HG03097 (cell line): ENCODE results near the gene GNG3.
"Not testable (repeated sequence)": the region's sequence is repeated elsewhere in the genome, so short reads cannot be mapped to it uniquely, and the experiment has no call there.

Experiments
- ATAC-seq: cut with Tn5 transposase; IDR thresholded peaks from one replicate; pipeline ENCODE4 v1.9.1; 2021; ENCODE audit not compliant: unreplicated experiment, low FRiP score

Gene GNG3

DNA sequence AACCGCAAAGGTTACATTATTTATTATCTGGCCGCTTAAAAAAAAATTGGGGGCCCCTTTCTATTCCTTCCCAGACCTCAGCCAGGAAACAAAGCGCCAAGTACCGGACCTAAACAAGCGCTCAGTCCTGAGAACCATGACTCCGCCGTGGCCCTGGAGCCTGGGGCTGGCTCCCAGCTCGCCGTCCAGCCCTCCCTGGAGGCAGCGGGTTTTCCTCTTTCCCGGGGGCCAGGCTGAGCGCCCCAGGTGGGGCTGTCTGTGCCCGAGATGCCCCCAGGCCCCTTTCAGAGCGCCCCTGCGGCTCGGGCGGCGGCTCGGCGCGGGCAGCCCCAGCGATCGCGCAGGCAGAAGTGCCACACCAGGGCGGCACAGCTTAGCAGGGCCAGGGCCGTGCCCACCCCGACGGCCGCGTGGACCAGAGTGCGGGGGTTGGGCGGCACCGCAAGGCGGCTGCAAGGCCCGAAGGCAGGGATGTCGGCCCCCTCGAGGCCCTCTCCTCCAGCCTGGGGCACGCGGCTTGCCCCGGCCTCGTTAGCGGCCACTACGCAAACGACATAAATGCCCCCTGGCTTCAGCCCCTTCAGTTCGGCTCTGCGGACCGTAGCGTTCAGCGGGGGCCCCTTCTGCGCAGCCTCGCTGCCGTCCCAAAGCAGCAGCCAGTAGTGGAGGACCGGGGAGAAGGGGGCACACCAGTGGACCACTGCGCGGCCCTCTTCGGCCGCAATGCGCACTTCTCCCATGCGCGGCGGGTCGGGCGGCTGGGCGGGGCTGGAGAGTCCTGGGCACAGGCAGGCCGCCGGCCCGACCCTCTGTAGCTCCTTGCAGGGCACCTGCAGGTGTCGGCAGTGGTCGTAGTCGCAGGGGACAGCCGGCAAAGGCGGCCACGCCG is 19.7 kb upstream of the GNG3 start:
- no peak for ATAC-seq

DNA sequence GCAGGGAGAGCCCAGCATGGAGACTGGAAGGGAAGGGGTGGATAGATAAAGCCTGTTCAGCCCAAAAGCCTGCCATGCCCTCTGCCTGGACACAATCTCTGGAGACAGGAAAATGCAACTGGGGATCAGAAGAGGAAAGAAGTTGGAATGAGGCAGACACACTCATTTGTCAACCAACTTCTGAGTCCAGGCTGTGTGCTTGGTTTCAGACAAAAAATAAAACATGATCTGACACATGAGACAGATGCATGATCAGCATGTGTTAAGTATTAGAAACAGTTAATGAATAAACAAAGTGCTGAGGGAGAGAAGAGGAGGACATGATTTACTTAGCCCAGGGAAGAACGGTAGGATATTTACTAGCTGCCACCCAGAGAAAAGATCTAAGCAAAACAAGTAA is 19.0 kb upstream of the GNG3 start:
- ATAC-seq, result no peak

DNA sequence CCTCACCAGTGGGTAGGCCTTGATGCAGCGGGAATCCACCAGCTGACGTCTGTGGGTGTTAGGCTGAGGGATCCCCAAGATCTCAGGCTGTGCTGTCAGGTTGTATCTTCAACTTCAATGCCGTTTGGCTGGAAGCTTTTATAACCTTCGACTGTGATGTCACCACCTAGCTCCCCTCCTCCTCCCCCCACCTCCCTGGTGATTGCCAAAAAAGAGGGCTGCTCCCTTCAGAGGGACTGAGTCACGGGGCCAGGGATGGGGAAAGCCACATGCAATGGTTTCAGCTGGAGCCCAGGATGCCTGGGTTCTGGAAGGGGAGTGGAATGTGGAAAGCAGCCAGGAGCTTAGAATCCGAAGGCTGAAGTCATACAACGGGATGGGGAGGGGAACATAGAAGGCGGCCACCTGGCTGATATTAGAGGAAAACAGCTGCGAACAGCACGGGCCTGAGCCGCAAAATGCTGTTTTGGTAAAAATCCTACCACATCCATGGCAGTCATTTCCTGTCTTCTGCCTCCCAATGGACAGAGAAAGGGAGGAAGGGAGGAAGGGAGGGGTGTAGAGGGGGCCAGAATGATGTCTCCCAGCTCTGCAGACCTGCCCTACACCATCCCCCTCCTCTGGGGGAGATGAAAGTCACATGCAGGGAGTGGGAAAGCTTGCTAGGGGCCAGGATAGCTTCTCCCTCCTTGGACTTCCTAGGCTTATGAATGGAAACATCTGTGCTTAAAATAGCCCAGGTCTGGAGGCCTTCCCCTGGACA is 17.9 kb upstream of the GNG3 start, which contains the start of gene LRRN4CL:
LRRN4CL (minus strand) TSS at position 110 of the 763 bp plus-strand sequence. CDS start 1,022 bp downstream, outside the sequence.
- no peak for ATAC-seq

DNA sequence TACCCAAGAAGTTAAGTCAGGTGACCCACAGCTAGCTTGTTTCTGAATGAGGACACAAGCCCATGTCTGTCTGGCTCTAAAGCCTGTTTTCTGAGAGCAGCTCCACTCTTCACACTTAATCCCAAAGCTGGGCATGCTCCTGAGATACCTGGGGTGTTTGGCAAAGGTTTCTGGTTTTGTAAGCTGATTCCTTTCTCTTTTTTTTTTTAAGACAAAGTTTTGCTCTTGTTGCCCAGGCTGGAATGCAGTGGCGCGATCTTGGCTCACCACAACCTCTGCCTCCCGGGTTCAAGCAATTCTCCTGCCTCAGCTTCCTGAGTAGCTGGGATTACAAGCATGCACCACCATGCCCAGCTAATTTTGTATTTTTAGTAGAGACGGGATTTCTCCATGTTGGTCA is 13.9 kb upstream of the GNG3 start:
- not testable (repeated sequence) for ATAC-seq

DNA sequence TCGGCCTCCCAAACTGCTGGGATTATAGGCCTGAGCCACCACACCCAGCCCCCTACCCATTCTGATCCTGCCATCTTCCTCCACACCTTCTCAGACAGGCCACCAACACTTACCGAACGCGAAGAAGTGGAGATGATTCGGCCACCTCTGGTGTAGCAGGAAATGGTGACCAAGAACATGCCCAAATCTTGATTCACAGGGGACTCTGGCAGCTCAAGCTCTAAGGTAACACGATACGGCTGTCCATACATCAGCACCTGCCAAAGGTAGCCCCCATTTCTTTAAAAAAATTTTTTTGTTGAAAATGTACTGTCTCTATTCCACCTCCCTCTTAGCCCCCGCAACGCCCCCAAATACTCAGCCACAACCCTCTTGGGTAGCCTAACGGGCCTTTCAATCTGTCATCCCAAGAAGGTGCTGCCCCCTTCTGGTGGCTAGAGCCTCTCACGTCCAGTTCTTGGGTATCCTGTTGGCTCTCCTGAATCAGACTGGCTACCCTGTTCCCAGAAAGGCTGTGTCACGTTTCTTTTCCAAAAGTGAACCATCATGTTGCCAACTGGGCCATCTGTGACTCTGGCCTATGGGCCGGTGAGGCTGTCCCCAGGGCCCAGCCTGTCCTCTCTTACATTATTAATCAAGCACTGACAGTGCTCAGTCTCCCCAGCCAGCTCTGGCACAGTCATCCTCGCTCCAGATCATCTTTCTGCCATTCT is 12.9 kb upstream of the GNG3 start:
- no peak for ATAC-seq

DNA sequence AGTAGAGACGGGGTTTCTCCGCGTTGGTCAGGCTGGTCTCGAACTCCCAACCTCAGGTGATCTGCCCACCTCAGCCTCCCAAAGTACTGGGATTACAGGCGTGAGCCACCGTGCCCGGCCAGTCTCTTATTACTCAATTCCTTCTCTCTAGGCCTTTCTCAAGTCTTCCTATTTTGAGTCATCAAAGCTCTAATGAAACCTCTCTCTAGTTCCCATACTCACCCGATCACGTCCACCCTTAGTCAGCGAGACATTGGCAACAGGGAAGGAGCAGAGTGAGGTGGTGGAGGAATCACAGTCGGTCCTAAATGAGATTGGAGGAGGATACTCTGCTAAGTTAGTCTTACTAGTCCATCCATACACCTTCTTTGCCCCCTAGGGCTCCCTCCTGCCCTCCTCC is 5.2 kb upstream of the GNG3 start:
- ATAC-seq, result no peak

DNA sequence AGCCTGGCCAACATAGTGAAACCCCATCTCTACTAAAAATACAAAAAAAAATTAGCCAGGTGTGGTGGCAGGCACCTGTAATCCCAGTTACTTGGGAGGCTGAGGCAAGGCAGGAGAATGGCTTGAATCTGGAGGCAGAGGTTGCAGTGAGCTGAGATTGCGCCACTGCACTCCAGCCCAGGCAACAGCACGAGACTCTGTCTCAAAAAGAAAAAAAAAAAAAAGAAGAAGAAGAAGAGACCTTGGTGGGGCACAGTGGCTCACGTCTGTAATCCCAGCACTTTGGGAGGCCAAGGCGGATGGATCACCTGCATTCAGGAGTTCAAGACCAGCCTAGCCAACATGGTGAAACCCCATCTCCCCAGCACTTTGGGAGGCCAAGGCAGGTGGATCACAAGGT is 3.6 kb upstream of the GNG3 start:
- not testable (repeated sequence) for ATAC-seq

DNA sequence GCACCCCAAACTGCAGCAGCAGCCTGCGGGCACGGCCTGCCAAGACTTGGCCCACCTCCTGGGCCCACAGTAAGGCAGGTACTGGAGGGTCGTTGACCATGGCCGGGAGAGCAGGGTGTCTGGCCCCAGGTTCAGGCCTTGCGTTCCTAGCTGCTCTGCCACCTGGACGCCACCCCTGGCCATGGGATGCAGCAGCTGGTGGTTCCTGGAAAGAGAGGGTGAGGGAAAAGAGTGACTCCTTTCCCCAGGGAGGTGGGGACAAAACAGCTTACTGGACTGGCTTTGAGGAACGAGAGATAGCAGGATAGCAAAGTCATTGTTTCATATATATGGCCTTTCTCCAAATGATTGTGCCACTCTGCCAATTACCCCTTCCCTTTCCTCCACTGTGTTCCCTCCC is 2.1 kb upstream of the GNG3 start:
- ATAC-seq, result no peak

DNA sequence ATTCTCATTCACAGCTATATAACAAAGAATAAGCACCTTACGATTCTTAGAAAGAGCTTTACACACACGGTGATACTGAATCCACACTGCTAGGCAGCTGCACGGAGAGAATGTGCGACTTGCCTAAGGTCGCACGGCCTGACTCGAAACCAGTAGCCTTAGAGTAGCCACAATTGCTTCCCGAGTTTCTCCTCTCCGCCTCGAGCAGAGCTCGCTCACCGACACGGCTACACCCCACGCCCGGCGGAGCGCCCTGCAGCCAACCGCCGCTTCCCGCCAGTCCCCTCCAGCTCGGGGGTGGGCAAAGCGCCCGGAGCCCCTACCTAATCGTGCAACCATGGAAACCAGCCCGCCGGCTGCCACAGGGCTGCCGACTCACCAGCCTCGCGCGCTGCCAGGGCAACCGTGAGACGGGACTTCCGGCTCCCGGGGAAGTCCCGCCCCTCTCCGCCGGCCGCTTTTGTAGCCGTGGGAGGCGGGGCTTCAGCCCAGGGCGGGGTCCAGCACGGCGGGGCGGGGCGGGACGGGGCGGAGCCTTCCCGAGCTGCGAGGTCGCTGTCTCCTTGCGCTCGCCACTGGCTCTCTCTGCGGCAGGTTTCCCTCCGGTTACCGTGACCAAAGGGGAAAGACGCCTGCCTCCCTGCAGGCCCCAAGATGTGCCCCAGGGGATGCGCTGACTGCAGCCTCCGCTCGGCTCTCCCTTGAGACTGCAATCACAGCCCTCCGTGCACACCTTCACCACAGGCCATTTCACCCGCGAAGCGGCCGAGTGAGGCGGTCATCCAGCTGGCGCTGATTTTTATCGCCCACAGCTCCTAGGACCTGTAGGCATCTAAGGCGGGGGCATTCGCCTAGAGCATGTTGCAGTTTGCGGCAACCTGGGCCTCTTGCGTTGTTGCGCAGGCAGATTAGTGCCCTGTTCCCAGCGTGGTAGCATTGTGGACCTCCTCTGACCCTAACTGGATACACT is 1.3 kb upstream of the GNG3 start:
- ATAC-seq, result peak; percentile 53

DNA sequence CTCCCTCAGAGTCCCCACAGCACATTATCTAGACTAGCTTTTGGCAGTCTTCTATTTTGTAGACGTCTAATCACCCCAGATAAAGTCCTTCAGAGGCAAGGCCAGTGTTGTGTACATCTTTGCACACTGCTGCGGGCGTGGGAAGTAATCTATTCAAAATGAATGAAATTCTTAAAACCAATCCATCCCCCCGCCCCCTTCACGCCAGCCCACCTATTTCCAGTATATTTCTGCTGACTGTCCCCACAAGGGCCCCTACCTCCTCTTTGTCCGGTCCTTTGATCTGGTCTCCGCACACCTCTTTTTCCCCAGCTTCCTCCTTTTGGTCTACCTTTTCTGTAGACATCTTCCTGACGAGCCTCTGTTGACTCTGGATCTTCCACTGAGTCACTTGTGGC is 627 bp upstream of the GNG3 start:
- no peak for ATAC-seq

DNA sequence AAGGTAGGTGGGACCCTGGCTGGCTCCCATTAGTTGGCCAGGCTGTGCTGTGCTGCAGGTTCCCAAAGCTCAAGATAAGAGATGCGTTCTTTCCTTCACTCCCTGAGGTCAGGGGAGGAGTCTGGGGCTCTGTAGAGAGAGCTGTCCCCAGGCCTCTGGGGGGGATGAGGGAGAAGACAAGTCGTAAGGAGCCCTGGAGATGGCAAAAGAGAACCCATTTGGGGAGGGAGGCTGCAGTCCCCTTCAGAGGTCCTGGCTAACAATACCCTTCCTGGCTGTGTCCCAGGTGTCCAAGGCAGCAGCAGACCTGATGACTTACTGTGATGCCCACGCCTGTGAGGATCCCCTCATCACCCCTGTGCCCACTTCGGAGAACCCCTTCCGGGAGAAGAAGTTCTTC is 916 bp downstream of the GNG3 start:
- no peak for ATAC-seq

DNA sequence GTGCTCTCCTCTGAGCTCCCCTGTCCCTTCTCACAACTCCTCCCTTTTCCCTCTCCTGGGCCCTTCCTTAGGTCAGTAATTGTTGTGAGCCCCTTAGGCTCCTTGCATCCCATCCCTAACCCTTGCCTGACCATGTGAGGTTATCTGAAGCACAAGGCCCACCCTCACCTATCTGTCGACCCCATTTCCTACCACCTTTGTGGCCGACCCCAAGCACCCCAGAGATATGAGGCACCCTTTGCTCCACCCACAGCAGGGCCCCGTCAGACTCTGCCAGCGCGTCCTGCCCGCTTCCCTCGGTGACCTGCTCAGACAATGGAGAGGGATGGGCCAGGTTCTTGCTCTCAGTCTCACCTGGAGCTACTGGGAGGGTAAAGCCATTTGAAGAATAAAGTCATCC is 1.3 kb downstream of the GNG3 start:
- ATAC-seq, result no peak

DNA sequence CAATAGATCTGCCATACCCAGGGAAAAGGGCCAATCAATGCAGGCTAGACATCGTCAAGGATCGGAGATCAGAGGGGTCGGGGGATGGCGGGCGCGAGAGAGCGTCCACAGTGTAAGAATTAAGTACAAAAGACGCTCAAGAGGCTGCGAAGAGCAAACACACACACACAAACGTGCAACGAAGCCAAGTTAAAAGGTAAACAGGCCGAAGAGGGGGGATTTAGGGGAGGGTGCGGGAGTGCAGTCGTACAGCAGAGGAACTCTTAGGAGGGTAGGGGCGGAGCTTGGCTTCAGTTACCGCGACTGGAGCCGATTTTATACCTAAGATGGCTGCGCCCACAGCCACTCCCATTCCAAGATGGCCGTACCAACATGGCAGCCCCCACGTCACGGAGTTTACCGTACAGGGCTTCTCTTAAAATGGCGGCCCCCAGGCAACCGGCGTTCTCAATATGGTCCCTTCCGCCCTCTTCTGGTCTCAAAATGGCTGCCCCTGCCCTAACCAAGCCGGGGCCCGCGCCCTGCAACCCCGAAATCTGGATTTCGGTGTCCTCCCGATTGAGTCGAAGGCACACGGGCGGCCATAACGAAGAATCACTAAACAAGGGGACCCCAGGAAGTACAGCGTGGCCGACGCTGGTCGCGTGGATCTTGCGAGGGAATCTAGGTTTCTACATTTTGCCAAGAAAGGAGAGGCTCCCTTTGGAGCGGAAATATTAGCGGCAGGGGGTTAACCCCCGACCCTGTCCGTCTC is 1.9 kb downstream of the GNG3 start:
- peak; percentile 59 for ATAC-seq

DNA sequence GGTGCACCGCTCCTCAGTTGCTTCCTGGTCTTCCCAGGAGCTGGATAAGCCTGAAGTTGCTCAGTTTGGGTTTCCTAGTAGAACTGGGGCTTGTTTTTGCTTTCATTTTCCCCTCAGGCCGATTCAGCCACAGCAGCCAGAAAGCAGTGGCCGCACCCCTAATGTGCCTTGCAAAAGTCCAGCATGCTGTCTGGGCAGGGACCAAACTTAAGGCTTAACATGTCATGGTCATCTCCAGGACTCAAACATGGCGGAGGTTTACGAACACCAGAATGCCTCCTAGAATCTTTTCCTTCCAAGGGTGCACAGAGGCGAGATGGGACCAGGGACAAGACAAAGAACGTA is 2.5 kb downstream of the GNG3 start:
- ATAC-seq, result peak; percentile 0

DNA sequence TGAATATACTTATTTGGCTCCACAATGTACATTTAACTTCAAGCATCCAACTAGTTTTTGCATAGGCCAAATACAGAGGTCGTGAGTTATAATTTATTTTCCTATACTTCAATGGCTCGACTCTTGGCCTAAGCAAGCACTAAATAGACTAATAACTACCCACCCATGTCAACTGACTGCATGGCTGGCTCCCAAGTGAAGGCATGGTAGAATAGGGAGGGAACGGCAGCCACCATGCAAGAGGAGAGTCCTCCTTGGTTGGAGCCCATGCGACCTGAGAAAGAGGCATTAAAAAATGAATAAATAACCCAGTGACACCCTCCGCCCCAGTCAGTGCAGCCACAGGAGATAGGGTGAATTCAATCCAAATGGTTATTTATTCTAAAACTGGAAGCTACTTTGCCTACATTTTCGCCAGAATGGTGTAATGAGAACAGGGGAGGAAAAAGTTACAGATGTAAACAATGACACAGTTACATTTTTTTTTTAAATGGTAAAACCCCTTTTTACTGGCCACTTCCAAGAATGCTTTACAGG is 4.9 kb downstream of the GNG3 start:
- no peak for ATAC-seq

DNA sequence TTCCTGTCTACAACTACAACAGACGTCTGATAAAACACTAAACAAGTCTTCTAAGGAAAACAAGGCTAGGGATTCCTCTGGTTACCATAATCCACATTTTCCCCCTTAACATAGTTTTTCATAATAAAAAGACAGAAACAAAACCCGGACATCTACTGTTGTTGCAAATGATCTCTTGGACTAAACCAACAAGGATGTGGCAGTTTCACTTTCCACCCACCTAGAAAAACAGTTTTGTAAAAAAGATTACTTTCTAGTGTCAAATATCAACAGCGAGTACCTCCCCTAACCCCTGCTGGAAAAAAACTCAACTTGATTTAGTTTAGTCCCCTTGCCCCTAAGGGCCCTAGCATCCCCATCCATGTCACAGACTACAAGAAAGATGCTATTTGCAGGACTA is 5.4 kb downstream of the GNG3 start:
- no peak for ATAC-seq

DNA sequence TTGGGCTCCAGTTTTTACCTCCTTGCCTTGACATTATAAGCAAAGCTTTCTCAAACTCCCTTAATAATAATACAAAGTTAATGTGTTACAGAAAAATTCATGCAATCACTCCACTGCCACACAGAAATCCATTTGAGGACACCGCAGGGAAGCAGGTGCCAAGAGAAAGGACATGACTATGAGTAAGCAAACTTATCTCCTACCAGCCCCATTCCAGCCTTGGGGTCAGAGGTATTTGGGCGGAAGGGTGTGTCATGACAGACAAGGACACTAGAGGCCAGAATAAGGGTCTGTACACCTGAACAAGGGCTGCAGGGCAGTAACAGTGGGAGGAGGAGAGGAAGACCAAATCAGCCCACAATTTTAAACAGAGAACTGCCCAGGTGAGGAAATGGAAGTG is 5.9 kb downstream of the GNG3 start:
- no peak for ATAC-seq

DNA sequence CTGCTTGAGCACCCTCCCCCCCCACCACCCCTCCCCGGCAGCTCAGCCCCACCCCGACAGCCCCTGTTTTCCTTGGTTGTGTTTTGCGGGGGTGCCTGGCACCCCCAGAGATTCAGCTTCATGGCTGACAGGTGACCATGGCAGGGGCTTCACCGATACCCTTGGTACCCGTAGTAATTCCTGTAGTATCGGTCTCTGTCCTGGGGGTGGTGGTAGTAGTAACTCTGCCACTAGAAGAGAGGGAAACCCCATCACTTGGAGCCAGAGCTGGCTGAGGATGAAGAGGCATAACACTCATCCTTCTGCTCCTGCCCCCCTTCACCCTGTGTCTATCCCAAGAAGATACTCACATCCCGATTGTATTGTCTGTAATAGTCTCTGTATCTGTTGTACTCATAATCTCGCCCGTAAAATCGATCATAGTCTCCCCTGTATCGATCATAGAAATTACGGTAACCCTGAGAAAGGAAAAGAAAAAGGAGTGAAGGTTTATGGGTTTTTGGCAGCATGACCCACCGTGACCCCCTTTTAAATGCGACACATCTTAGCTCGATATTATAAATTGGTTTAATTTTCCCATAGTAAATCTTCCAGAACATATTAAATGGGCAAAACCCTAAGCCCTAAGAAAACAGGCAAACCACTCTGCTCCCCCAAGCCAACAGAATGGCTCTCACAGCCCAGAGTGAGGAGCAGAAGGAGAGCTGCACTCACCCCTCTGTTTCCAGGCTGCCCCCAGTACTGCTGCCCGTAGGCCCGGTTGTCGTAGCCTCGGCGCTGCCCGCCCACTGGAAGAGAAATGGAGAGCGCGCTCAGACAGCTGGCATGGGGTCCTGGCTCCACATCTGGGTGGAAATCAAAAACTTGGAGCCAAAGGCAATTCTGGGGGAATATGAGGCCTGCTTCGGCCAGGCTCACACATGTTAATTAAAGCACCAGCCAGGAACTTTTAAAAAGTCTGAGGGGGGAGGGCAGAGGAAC is 8.0 kb downstream of the GNG3 start:
- ATAC-seq, result no peak
